GM19372 (cell line): ENCODE results near the gene STARD13.
"Not testable (repeated sequence)": the region's sequence is repeated elsewhere in the genome, so short reads cannot be mapped to it uniquely, and the experiment has no call there.

ENCODE experiments used
- ATAC-seq: cut with Tn5 transposase; IDR thresholded peaks from one replicate; pipeline ENCODE4 v1.9.1; 2021; ENCODE audit warnings: mild to moderate bottlenecking, low read depth, moderate library complexity; ENCODE audit not compliant: unreplicated experiment

STARD13 gene

DNA sequence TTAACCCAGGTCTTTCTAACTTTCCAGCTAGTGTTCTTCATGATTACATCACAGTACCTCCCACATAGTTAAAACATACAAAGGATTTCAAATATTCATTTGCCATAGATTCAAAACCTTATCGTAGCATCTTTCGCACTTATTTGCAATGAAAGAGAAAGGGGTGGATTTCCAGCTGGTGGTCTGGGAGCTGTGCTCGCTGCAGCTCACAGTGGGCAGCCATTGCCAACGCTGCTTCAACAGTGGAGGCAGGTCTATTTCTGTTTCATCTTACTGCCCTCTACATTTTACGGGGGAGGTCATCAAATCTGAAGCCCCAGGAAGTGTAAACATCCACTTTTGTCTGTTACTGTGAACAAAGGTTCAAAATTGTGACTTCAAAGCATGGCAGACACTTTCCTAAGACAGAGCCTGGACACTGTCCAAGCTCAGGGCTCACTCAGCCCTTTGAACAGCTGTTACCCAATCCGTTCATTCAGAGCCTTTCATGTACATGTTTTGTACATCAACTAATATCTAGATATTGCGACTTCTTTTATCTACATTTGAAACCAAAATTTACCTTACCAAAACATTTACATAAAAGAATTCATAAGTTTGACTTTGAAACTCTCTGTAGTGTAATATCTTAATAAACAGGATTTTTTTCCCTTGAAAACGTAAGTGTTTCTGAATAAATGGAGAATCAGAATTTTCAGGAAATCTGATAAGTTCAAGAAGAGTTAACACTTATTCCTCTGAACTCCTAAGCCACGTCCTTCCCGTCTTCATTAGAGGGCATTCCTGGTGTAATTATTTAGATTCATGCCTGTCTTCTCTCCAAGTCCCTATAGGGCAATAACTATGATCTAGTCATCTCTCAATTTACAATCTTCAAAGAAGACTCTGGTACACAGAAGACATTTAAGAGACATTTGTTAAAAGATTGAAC is 25.1 kb downstream of the STARD13 start:
- ATAC-seq = no peak

DNA sequence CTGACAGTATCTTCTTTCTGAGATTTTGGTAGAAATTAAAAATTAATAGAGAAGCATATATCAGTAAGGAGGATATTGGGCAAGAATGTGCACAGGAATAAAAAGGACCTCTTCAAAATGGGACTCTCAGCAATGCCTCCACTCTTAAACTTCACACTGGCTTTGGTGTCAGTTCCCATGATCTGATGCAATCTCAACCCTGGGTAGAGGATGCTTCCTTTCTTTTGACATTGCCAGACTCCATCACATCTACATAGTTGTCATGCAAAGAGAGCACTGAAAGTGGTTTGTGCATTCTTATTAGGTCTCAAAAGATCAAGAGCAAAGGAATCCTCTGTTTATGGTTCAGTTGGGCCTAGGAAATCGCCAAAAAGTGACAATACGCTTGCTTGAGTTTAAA is 26.3 kb downstream of the STARD13 start:
- ATAC-seq = no peak

DNA sequence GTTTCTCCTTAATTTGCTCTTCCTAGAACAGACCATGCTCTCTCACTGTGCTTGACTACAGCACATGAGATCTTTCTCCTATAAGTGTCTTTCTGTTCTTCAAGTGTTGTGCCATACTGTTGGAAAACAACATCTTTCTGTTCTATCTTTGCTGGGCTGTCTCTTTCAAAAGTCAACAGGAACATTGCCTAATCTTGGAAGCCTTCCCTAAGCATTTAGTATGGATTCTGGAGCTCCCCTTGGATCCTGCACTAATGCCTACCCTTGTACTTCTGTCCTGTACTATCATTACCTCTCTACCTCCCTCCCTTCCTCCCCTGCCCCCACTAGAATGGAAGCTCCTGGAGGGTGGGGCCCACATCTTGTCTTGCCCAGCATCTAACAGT is 26.8 kb downstream of the STARD13 start:
- no peak for ATAC-seq

DNA sequence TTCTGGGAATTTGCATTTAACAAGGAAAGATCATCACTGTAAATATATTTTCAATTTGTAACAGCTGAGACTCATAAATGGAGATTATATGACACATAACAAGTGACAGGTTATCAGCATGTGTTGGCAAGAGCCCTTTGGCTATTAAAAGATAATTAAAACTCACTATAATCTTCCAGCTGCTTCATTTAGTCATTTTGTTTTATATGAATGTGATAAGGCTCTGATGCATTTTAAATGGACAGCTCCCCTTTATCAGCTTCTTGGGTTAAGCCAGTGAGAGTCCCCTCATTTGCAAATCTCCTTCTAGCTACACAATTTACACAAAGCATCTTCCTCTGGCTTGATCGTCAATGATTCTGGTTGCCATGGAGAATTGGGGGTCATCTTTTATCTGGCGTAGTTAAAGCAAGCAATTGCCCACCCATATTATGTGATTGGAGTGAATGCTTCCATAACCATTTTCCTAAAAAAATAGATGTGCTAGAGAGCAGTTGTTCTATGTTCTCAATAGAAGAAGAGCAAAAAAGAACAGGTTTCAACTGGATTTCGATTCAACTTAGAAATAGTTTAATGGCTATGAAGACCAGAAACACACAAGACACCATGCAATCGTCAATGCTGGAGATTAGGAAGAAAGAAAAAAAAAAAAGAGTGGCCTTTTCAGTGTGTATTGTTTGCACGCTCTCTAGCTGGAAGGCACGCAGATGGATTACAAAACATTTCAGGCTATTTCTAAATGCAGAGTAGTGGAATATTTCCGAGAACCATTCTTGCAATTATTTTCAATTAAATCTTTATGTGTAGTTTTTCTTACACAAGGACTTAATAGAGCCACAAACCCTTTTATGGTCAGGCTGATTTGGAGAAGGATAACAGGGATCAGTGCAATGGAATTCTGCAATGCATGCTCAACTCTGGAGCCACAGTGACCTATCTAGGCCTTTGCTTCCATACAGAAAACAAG is 27.4 kb downstream of the STARD13 start:
- ATAC-seq = no peak

DNA sequence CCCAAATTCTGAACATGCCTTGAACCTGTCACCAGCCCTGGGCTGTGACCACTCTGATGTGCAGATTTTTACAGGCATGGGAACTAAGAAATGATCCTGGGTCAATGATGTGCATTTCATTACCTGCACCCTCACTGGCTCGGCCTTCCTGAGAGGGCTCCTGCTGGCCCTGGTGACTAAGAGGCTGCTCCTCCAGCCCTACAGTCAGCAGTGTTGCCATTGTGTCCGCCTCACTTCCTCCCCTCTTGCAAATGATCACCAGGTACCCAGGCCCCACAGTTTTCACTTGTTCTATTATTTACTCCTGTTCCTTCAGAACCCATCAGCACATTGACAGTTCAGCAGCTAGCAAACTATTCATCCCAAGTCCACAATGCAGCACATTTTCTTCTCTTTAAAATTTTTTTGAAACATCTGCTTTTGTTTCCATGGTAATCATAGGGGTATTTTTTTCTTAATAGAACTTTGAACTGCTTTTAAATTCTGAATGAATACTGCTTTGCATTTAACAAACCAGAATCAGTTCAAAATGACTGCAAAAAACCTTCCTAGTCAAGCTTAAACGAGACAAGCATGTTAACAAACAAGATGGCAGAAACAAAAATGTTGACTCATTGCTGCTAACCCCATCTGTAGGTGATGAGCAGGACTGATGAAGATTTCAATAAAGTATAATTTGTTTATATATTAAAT is 29.3 kb downstream of the STARD13 start:
- ATAC-seq = no peak

GRCh38 chr13:33252135-33252534 is 33.4 kb downstream of the STARD13 start:
- no peak for ATAC-seq

- ATAC-seq = peak; percentile 73
Measured at GRCh38 chr13:33251131-33251661, 34.4 kb downstream of the STARD13 start.

- ATAC-seq = no peak
Measured at GRCh38 chr13:33250609-33251008, 34.9 kb downstream of the STARD13 start.

DNA sequence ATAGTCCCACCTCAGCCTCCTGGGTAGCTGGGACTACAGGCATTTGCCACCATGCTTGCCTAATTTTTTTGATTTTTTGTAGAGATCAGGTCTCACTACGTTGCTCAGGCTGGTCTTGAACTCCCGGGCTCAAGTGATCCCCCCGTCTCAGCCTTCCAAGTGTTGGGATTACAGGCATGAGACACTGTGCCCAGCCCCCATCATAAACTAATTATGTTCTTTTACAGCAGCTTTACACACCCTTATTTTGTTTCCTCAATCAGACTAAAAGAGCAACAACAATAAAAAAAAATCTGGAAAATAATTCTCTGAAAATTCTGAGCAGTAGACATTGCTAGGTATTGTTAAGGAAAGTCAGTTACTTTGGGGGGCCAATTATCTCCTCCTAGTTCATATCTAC is 35.7 kb downstream of the STARD13 start:
- no peak for ATAC-seq

DNA sequence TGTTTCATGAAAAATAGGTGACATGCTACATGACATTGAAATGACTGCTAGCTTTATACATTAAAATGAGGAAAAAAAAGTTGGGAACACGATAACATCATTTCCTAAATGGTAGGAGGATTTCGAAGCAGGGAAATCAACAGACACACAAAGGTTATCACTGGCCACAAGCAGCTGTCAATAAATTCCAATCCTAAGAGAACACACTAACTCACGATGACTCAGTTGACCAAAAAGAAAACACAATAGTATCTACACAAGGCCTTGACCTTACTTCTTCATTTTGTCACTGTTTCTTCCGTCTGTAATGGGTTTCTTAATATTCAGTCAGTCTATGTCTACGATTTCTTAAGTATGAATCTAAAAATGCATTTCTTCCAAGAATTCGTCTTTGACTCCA is 36.5 kb downstream of the STARD13 start:
- no peak for ATAC-seq

GRCh38 chr13:33245505-33246158 is 39.9 kb downstream of the STARD13 start:
- no peak for ATAC-seq

GRCh38 chr13:33244907-33245287 is 40.7 kb downstream of the STARD13 start:
- no peak for ATAC-seq

- no peak for ATAC-seq
Measured at GRCh38 chr13:33244210-33244906, 41.2 kb downstream of the STARD13 start.

- no peak for ATAC-seq
Measured at GRCh38 chr13:33242984-33243617, 42.5 kb downstream of the STARD13 start.

DNA sequence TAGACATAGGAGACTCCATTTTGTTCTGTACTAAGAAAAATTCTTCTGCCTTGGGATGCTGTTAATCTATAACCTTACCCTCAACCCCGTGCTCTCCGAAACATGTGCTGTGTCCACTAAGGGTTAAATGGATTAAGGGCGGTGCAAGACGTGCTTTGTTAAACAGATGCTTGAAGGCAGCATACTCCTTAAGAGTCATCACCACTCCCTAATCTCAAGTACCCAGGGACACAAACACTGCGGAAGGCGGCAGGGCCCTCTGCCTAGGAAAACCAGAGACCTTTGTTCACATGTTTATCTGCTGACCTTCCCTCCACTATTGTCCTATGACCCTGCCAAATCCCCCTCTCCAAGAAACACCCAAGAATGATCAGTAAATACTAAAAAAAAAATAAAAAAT is 43.2 kb downstream of the STARD13 start:
- not testable (repeated sequence) for ATAC-seq

- no peak for ATAC-seq
Measured at GRCh38 chr13:33236021-33236420, 49.5 kb downstream of the STARD13 start.

DNA sequence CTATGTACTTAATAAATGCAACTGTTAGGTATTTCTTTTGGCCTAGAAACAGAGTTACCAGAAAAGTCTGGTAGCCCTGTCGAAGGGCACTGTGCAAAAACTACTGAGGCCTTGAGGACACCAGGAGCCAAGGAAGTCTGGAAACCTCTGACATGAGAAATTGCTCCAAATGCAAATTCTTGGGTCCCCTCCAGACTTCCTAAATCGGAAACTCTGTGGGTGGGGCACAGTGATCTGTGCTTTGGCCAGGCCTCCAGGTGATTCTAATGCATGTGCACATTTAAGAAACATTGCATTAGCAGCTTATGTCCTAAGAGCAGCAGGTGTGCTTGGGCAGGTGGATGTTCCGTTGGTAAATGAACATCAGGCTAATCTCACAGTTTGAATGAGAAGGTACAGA is 50.0 kb downstream of the STARD13 start:
- ATAC-seq = no peak

- ATAC-seq = no peak
Measured at GRCh38 chr13:33235078-33235477, 50.5 kb downstream of the STARD13 start.

- no peak for ATAC-seq
Measured at GRCh38 chr13:33233547-33233946, 52.0 kb downstream of the STARD13 start.
